H9 (cell line): Measurements from ENCODE around the gene SH3PXD2B. TPM values are rescaled to one million over a fixed set of nuclear protein-coding genes. Genes with fewer than 3 reads are reported as not detected.

Experiments used
- DNase-seq: peaks from one replicate; pipeline ENCODE4 v3.0.0-alpha.2; 2017
- H2AFZ ChIP-seq: one replicate; pipeline ENCODE4 v1.6.1; 2013; ENCODE audit warnings: mild to moderate bottlenecking, low read length, control low read depth, moderate library complexity
- H2AK5ac ChIP-seq: 2 replicates; pipeline ENCODE4 v1.6.1; 2013; ENCODE audit warnings: low read length, control low read depth, mixed read lengths; ENCODE audit not compliant: insufficient read length
- H2BK120ac ChIP-seq: one replicate; pipeline ENCODE4 v1.6.1; 2013; ENCODE audit warnings: low read depth, mild to moderate bottlenecking, low read length, control low read depth, inconsistent platforms; ENCODE audit not compliant: poor library complexity, severe bottlenecking
- H2BK12ac ChIP-seq: 2 replicates; pipeline ENCODE4 v1.6.1; 2013; ENCODE audit warnings: low read length, control low read depth, mixed read lengths, low read depth; ENCODE audit not compliant: insufficient read length
- H2BK15ac ChIP-seq: 2 replicates; pipeline ENCODE4 v1.6.1; 2013; ENCODE audit warnings: low read depth, low read length, control low read depth
- H2BK20ac ChIP-seq: one replicate; pipeline ENCODE4 v1.6.1; 2013; ENCODE audit warnings: low read depth, mild to moderate bottlenecking, low read length, control low read depth, inconsistent platforms; ENCODE audit not compliant: poor library complexity, severe bottlenecking
- H2BK5ac ChIP-seq: 2 replicates; pipeline ENCODE4 v1.6.1; 2013; ENCODE audit warnings: low read length, control low read depth, mixed read lengths; ENCODE audit not compliant: insufficient read length
- H3K14ac ChIP-seq: 2 replicates; pipeline ENCODE4 v1.6.1; 2013; ENCODE audit warnings: low read length, control low read depth; ENCODE audit not compliant: insufficient read depth
- H3K18ac ChIP-seq: 2 replicates; pipeline ENCODE4 v1.6.1; 2013; ENCODE audit warnings: low read depth, mild to moderate bottlenecking, mixed read lengths, low read length, control low read depth; ENCODE audit not compliant: insufficient read length
- H3K23ac ChIP-seq: 2 replicates; pipeline ENCODE4 v1.6.1; 2013; ENCODE audit warnings: low read length, control low read depth, mixed read lengths, low read depth; ENCODE audit not compliant: insufficient read length
- H3K23me2 ChIP-seq: 2 replicates; pipeline ENCODE4 v1.6.1; 2013; ENCODE audit warnings: low read depth, mild to moderate bottlenecking, mixed read lengths, low read length, control low read depth; ENCODE audit not compliant: insufficient read length, poor library complexity, severe bottlenecking
- H3K27ac ChIP-seq: 2 replicates; pipeline ENCODE4 v1.5.1; 2013; ENCODE audit warnings: low read length, control low read depth, mixed read lengths, low read depth; ENCODE audit not compliant: insufficient read length
- H3K27me3 ChIP-seq: 2 replicates; pipeline ENCODE4 v1.6.1; 2013; ENCODE audit warnings: low read length, control low read depth, inconsistent platforms; ENCODE audit not compliant: insufficient read depth
- H3K4ac ChIP-seq: 2 replicates; pipeline ENCODE4 v1.6.1; 2013; ENCODE audit warnings: low read depth, mild to moderate bottlenecking, control low read depth, inconsistent platforms, low read length, moderate library complexity
- H3K4me1 ChIP-seq: 2 replicates; pipeline ENCODE4 v1.6.1; 2013; ENCODE audit warnings: low read length, control low read depth, inconsistent platforms; ENCODE audit not compliant: insufficient read depth
- H3K4me2 ChIP-seq: 2 replicates; pipeline ENCODE4 v1.6.1; 2013; ENCODE audit warnings: low read length, control low read depth, mixed read lengths; ENCODE audit not compliant: insufficient read length, insufficient read depth
- H3K56ac ChIP-seq: 2 replicates; pipeline ENCODE4 v1.6.1; 2013; ENCODE audit warnings: low read depth, mild to moderate bottlenecking, mixed read lengths, low read length, control low read depth; ENCODE audit not compliant: insufficient read length
- H3K79me1 ChIP-seq: 2 replicates; pipeline ENCODE4 v1.6.1; 2013; ENCODE audit warnings: low read depth, mild to moderate bottlenecking, moderate library complexity, low read length, control low read depth, inconsistent platforms; ENCODE audit not compliant: insufficient read depth, poor library complexity, severe bottlenecking
- H3K79me2 ChIP-seq: 2 replicates; pipeline ENCODE4 v1.6.1; 2013; ENCODE audit warnings: low read length, control low read depth, inconsistent platforms; ENCODE audit not compliant: insufficient read depth
- H3K9ac ChIP-seq: 2 replicates; pipeline ENCODE4 v1.6.1; 2013; ENCODE audit warnings: low read length, control low read depth, mixed read lengths; ENCODE audit not compliant: insufficient read length; ENCODE audit errors: extremely low read depth
- H3K9me3 ChIP-seq: one replicate; pipeline ENCODE4 v1.6.1; 2013; ENCODE audit warnings: low read depth, low read length, inconsistent platforms; ENCODE audit not compliant: control insufficient read depth
- H3T11ph ChIP-seq: one replicate; pipeline ENCODE4 v1.6.1; 2013; ENCODE audit warnings: mild to moderate bottlenecking, low read length, control low read depth, inconsistent platforms
- H4K20me1 ChIP-seq: one replicate; pipeline ENCODE4 v1.6.1; 2013; ENCODE audit not compliant: control insufficient read depth, insufficient read length, insufficient read depth
- H4K5ac ChIP-seq: 2 replicates; pipeline ENCODE4 v1.6.1; 2013; ENCODE audit warnings: low read depth, mild to moderate bottlenecking, mixed read lengths, low read length, control low read depth; ENCODE audit not compliant: insufficient read length
- H4K8ac ChIP-seq: replicated peaks from 2 replicates; pipeline ENCODE4 v1.6.1; 2013; ENCODE audit warnings: low read length, control low read depth, mixed read lengths, low read depth; ENCODE audit not compliant: insufficient read length
- H4K91ac ChIP-seq: 2 replicates; pipeline ENCODE4 v1.6.1; 2013; ENCODE audit warnings: low read depth, mild to moderate bottlenecking, moderate library complexity, mixed read lengths, low read length, control low read depth; ENCODE audit not compliant: insufficient read length
- H3K27ac Mint-ChIP-seq, 3 experiments: 2 replicates in 2 of 3; 3 replicates in 1 of 3; pipeline ENCODE4 v1.8.0; 2020 to 2021; ENCODE audit warnings: mixed read lengths in 3 of 3, mild to moderate bottlenecking in 1 of 3, moderate library complexity in 1 of 3
- H3K27me3 Mint-ChIP-seq: 2 replicates; pipeline ENCODE4 v1.8.0; 2021; ENCODE audit warnings: low read depth, mild to moderate bottlenecking, moderate library complexity, mixed read lengths
- H3K36me3 Mint-ChIP-seq, 3 experiments: 2 replicates in 2 of 3; 3 replicates in 1 of 3; pipeline ENCODE4 v1.8.0; 2020 to 2021; ENCODE audit warnings: low read depth in 3 of 3, mixed read lengths in 3 of 3; ENCODE audit not compliant: insufficient read depth in 1 of 3
- H3K4me1 Mint-ChIP-seq, 2 experiments: 2 replicates each; pipeline ENCODE4 v1.8.0; 2020; ENCODE audit warnings: mixed read lengths in 2 of 2
- H3K4me3 Mint-ChIP-seq, 2 experiments: 2 replicates in 1 of 2; 3 replicates in 1 of 2; pipeline ENCODE4 v1.8.0; 2020 to 2021; ENCODE audit warnings: mild to moderate bottlenecking in 2 of 2, mixed read lengths in 2 of 2, moderate library complexity in 1 of 2
- H3K9me3 Mint-ChIP-seq, 2 experiments: 2 replicates in 1 of 2; 3 replicates in 1 of 2; pipeline ENCODE4 v1.8.0; 2020; ENCODE audit warnings: mild to moderate bottlenecking in 2 of 2, mixed read lengths in 2 of 2, moderate library complexity in 1 of 2
- WGBS: extraction: QIAGEN DNeasy Blood & Tissue Kit; methylation state at CpG from one replicate; pipeline ENCODE4 v1.1.7; 2013; ENCODE audit warnings: missing lambda C conversion rate, low lambda C conversion rate, mixed read lengths; ENCODE audit not compliant: insufficient read length; ENCODE audit errors: extremely low coverage; 5-methylcytosine and 5-hydroxymethylcytosine counted together
- total RNA-seq: library from RNA; stranded (reverse); gene quantifications from 2 replicates; pipeline ENCODE4 v1.2.1, GENCODE V29; 2021
- TF ChIP-seq, protein P1 (sequence below): fragments of 200-600 bp; sonication (generic); conservative IDR thresholded peaks from 3 replicates; pipeline ENCODE4 v1.8.0; 2021; ENCODE audit warnings: antibody characterized with exemption, mild to moderate bottlenecking

The SH3PXD2B gene
- total RNA-seq, 1 experiment from 2014 or later: 49.0 TPM

DNA sequence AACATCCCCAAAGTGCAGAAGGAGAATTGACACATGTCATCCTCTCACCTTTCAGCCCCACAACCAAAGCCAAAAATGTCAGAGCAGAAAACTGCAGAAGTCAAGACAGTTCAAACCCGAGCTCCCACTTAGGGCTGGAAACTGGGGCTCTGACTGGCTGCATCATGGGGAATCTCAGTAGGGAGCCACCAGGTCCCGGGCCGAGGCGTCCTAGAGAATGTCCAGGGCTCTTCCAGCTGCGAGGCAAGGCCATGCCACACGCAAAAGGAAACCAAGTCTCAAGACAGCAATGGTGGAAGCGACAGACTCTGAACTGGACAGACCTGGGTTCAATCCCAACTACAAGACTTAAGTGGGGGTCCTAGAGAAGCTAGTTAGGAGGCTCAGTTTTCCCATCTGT, 13.8 kb downstream of the SH3PXD2B start:
- H3K27ac Mint-ChIP-seq: peak overlapping the region in 1 of 3 experiments; percentile 74; a peak in 1 of 7 replicates
- Histone ChIP-seq H3K23ac (no peak overlapping the region), H3K4me2 (no peak overlapping the region), H3K79me1 (peaks cover 8% of the 10 kb centered on the region), H4K5ac (no peak overlapping the region), H3K27ac (no peak overlapping the region), H4K8ac (no peak overlapping the region), H2BK5ac (no peak overlapping the region), H3K9me3 (no peaks in the 10 kb centered on the region), H3K18ac (no peak overlapping the region), H3K79me2 (peaks cover 5% of the 10 kb centered on the region; the same call in 1 of the 2 replicates), H3K4ac (no peak overlapping the region), H2BK12ac (no peak overlapping the region), H3K27me3 (no peaks in the 10 kb centered on the region), H2BK20ac (no peak overlapping the region), H4K91ac (no peak overlapping the region), H2AK5ac (no peak overlapping the region), H3K14ac (no peak overlapping the region), H3K56ac (no peak overlapping the region), H2BK120ac (no peak overlapping the region), H2BK15ac (no peak overlapping the region), H3T11ph (no peak overlapping the region), H3K23me2 (no peaks in the 10 kb centered on the region), H2AFZ (no peak overlapping the region), H3K9ac (no peak overlapping the region), H3K4me1 (no peaks in the 10 kb centered on the region), H4K20me1 (no peaks in the 10 kb centered on the region)
- H3K9me3 Mint-ChIP-seq: no peaks in the 10 kb centered on the region
- no peak overlapping the region for H3K4me3 Mint-ChIP-seq
- peaks cover 0 to 12% (median 0%) of the 10 kb centered on the region in 3 experiments; a peak in 2 of 7 replicates for H3K36me3 Mint-ChIP-seq
- no CpG with 5 or more reads among the region's 7 CpGs for WGBS
- TF ChIP-seq, protein P1, sequence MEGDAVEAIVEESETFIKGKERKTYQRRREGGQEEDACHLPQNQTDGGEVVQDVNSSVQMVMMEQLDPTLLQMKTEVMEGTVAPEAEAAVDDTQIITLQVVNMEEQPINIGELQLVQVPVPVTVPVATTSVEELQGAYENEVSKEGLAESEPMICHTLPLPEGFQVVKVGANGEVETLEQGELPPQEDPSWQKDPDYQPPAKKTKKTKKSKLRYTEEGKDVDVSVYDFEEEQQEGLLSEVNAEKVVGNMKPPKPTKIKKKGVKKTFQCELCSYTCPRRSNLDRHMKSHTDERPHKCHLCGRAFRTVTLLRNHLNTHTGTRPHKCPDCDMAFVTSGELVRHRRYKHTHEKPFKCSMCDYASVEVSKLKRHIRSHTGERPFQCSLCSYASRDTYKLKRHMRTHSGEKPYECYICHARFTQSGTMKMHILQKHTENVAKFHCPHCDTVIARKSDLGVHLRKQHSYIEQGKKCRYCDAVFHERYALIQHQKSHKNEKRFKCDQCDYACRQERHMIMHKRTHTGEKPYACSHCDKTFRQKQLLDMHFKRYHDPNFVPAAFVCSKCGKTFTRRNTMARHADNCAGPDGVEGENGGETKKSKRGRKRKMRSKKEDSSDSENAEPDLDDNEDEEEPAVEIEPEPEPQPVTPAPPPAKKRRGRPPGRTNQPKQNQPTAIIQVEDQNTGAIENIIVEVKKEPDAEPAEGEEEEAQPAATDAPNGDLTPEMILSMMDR: no peak
- no peak for DNase-seq
- H3K4me1 Mint-ChIP-seq: peaks cover 3 to 8% of the 10 kb centered on the region in 2 experiments; a peak in 2 of 4 replicates
- H3K27me3 Mint-ChIP-seq: no peaks in the 10 kb centered on the region; the same call in 1 of the 2 replicates
